ENCODE measurements around the gene MAPRE2.

Gene MAPRE2

DNA sequence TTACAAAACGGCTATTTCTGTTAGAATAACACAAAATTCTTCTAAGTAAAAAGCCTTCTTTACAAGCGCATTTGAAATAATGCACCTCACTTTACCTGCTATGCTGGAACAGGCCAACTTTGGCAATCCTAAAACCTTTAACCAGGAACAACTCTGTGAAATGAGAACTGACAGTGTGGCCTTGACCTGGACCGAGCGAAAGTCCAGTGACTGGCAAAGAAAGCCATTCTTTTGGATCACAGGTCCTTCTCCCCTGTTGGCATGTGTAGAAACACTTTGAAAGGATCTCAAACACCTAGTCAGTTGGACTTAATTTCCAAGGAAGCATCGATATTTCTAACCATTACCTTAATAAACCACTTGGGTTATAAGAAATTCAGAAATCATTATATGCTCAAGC is 21.2 kb downstream of the MAPRE2 start:
- DNase-seq (ENCODE audit: low read depth, low spot score), result no peak

DNA sequence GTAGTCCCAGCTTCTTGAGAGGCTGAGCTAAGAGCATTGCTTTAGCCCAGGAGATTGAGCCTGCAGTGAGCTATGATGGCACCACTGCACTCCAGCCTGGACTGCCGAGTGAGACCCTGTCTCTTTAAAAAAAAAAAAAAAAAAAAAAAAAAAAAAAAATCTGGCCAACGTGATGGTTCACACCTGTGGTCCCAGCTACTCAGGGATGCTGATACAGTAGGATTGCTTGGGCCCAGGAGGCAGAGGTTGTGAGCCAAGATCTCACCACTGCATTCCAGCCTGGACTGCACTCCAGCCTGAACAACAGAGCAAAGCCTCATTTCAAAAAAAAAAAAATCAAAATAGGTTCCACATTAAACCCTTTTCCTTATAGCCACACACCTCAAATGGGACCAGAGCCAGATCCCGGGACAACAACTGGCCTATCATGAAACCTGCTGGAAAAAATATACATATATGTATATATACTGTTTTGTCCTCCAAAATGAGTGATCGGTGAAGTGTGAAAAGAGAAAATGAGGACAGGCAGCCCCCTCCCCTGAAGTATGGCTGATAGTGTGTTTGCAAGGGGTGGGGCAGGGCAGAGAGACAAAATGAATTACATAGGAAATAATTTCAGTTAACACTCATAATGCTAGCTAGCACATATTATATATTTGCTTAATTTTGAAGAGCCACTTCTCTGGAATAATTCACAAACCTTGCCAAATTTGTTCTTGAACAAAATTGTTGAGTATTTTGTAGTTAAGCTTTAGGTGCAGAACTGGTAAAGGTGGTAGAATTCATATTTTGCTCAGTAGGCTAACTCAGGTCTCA is 22.9 kb downstream of the MAPRE2 start:
- DNase-seq (ENCODE audit: low read depth, low spot score), result no peak

DNA sequence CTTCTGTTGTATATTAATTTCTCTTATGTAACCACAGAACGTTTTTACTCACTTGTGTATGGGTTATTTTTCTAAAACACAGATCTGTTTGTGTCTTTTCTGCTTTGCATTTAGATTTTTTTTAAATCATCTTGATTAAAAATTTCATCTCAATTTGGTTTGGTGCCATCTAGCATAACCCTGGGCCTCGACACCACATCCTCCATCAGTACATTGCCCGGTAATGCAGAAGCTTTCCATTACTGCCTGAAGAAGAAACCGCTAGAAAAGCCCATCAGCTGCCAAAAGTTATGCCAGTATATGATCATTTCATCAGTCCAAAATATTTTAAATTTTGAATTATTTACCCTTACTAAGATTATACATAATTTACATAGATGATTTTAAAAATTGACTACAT is 26.2 kb downstream of the MAPRE2 start:
- no peak for DNase-seq (ENCODE audit: low read depth, low spot score)

DNA sequence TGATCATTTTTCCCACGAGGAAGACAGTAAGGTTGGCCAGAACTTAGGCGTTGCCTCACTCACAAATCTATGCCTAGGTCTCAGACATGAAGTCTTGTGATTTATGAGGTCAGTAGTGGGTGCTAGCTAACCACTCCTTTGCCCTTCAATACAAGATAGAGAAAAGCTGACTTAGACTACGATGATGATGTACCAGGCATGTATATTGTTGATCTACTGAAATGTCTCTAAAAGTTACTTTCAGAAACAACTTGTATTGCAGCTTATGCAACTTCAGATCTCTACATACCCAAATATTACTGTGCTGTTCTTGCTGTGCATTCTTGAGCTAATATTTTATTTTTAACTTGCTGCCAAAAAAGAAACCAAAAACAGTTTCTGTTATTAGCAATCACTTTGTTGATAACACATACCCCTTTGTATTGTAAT is 30.6 kb downstream of the MAPRE2 start:
- DNase-seq (ENCODE audit: low read depth, low spot score), result no peak

DNA sequence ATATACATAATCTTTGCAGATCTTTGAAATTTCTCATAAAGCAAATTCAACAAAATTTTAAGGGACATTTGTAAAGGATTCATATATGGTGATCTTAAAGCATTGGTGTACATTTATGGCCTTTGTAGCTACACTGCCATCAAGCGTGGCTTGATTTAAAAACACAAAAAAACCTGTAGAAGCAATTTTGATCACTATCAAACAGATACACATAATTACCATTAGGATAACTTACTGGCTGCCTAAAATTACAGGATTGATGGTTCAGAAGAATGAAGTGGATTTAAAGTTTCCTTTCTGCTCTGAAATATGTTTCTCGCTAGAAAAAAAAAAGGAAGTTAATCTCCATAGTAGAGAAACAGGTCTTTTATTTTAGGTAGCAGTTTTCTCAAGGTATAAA is 31.4 kb downstream of the MAPRE2 start:
- DNase-seq (ENCODE audit: low read depth, low spot score), result no peak

DNA sequence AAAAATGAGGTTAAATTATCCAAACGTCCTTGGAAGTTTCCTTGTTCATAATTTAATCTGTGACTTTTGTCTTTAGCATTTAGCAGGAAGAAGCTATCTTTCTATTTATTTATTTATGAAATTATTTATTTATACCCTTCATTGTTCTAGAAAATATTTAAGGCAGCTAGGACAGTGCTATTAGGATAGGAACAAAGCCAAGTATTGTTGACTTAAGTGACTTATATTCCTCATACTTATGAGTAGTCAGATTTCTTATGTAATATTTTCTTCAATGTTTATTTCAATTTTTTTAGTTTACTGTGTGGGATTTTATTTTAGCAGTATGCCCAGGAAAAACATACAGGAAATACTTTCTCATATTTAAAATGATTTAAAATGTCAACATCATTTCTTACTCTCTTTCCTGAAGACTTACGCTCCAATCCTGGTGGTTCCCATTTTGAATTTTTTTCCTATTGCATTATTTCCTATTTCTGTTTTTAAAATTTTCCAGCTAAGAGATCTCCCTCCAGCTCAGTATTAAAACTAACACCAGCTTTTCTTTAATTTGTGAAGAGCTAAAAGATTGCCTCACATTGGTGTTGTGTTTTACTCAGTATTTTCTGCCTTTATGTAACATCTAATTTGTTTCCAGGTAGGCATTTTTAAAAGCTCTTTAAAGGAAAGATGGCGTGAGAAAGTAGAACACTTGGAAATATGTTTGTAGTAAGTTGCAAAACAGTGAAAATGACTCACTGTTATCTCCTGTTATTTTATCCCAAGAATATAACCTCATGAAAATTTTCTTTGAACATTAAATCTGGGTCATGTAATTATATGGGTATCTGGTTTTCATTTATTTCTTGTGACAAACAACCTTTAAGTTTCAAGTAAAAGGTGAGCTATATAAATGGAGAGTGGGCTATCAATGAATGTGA is 32.2 kb downstream of the MAPRE2 start:
- no peak for DNase-seq (ENCODE audit: low read depth, low spot score)

DNA sequence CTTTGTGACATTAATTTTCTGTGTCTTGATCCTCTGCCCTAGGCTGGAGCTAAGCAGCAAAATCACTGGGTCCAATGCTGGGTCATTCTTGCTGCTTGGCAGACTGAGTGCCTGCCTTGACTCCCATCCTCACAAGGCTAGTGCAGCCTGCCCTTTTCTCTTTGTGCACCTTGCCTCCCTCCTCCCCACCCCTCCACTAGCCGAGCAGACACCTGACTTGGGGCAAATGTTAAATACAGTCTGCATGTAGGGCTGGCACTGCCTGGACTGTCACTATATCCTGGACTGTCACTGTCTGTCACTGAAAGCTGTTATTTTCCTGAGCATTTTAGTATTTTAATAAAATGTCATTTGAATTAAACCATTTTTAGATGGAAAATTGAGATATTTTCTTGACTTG is 33.4 kb downstream of the MAPRE2 start:
- no peak for DNase-seq (ENCODE audit: low read depth, low spot score)

DNA sequence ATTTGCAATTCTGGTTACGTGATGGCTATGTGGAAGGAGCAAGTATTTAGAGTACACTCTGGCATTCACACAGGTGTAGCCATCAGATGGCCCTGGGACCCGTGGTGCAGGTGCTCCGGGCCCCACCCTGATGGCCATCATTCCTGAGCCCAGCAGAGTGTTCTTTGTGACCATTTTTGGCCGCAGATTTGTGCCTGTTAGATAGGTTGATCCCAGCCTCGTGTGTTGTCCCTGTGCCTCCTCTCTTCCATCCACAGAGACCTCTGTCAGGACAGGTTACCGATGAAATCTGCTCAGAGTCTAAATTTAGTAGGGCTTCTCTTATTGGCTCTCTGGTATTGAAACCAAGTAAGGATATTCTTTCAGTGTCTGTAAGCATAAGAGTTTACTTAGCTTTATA is 33.9 kb downstream of the MAPRE2 start:
- DNase-seq (ENCODE audit: low read depth, low spot score), result no peak

DNA sequence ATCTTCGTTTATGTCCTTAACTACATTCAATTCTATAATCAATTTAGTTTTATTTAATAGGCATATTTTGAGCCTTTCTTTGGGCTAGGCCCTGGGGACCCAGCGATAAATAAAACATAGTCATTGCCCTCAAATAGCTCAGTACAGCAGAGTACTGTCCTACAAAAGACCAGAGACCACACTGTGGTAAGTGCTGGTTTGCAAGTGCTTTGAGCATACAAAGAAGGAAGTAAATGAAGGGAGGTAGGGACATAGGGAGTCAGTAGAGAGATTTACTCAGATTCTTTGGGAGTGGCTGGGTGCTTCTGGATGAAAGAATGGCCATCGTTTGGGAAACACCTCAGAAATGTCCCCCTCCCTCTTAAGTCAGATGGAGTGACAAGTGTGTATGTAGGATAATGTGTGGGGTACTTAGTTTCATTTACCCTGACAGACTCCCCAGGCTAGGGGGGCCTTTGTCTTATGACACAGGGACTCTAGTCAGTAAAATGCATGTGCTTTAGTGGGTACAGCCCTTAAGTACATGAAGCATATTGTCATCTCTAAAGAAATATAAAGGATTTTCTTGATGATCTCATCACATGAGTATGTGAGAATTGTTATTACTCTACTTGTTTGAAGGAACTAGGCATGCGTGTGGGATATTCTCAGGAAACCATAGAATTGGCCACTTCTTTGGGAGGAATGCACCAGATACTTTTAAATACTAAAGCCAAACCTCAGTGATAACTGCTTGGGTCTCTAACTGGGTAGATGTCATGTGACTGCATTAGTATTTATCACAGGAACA is 35.1 kb downstream of the MAPRE2 start:
- no peak for DNase-seq (ENCODE audit: low read depth, low spot score)

DNA sequence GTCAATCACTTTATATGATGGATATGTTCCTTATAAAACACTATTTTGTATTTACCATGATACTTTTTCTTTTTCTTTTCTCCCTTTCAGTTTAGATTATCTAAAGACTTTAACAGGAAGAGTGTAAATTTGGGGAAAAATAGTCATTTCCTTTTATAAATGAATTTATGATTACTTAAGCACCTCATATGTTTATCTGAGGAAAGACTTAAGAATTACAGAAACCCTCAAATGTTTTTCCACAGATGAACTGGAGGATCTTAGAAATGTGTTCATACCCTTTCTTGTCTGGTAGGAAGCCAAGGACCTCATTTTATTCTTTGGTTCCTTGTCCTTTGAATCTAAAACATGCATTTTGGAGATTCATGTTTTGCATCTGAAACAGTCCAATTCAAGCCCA is 36.7 kb downstream of the MAPRE2 start:
- no peak for DNase-seq (ENCODE audit: low read depth, low spot score)

DNA sequence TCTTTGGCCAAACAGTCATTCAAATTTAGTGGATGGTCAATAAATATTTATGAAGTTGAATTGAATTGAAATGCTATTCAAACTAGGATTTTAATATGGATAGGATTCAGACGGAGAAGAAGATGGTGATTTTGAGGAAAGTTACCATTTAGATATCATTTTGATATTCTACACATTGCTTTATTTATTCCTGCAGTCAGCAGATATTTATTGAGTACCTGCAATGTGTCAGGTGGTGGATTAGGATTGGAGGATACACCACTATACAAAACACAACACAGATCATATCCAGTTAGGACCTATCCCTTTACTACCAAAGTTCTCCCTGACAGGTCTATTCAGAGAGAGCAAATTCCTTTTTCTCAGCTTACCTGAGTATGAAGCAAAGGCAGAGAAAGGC is 38.8 kb downstream of the MAPRE2 start:
- no peak for DNase-seq (ENCODE audit: low read depth, low spot score)

DNA sequence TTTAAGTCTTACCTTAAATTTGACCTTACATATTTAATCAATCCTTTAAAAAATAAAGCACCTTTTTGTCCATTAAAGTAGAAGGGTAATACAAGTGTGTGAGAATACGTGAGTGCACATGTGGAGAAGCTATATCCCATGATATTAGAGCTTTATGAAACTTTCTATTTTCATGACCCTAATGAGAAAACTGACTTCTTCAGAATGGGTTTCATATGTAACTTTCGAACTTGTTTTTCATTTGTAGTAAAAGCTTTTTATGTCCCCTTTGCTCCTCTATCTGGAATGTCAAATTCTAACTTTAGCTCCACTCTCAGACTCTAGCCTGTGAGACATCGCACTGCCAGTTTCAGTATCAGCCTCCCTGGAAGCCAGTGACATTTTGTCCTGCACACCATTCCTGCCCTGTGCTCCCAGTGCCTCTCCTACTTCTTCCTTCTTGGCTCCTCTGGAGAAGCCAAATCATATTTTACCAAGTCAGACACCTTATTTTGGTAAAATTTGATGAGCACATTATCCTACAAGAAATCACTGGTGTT is 42.0 kb downstream of the MAPRE2 start:
- DNase-seq (ENCODE audit: low read depth, low spot score), result no peak

DNA sequence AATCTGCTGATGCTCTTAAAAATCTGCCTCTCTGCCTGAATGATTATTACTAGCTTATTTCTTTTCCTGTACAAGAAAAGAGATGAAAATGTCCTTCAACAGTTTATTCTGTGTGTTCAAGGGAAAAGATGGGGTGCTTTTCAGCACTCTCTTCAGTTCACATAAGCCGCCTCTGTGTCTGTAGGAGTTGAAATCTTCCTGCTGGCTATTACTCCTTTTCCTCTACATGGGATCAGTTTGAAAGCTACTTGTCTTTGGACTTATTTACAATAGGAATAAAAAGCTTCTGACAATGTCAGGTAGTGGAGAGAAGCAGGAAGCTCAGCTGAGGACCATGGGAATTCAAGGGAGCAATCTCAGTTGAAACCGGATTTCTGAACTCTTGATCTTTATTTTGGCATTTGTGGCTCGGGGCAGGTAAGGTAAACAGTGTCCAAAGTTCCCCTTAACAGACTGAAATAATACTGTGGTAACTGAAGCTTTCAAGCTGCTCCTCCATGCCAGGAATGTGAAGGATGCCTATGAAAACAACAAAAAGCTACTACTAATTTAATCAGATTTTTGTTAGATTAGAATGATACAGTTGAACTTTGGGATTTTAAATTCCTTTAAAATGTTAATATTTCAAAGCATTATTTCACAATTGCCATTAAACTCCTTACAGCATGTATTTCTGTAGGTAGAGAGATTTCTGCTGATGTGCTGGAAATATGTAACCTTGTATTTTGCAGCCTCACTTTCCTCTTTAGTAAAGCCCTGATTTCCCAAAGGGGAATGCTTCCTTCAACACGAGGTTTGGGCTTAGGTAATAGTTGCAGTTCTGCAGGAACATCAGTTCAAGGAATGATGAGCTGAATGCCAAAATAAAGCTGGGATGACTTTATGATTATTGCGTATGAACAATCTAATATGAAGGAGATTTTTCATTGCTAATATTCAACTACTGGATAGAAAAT is 43.6 kb downstream of the MAPRE2 start:
- no peak for DNase-seq (ENCODE audit: low read depth, low spot score)

DNA sequence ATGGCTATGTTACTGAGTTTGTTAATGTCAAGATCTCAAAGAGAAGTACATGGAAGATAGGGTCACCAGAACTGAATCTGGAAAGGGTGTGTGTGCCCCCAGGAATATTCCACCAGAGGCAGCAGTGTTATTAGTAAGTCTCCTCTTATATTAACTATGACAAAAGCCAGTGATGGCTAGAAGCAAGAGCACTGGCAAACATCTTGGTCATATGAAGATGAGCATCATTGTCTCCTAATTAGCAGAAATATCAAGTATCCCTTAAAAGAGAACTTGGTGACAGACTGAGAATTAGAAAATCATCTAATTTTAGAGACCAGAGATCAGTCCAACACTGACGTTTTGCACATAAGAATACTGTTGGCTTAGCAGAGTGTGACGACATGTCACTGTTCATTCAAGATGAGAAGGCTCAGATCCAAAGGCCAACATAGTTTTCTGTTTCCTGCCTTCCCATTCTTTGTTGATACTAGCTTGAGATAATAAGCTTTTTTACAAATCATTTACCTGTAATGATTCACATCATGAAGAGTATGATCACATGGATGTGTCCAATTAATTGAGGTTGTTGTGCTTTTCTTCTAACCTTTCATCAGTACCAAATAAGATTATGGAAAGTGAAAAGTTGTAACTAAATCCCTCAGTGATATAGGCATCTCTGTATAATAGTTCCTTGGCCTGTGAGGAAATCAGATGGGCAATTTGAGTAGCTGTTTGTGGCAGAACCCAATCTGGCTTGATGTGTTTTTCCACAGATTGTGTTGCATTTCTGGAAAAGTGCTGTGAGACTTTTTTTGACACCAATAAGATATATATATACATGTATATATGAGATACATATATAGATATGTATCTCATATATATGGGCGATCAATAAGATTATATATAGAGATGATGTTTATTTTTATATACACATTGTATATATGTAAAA is 44.5 kb downstream of the MAPRE2 start:
- DNase-seq (ENCODE audit: low read depth, low spot score), result no peak

DNA sequence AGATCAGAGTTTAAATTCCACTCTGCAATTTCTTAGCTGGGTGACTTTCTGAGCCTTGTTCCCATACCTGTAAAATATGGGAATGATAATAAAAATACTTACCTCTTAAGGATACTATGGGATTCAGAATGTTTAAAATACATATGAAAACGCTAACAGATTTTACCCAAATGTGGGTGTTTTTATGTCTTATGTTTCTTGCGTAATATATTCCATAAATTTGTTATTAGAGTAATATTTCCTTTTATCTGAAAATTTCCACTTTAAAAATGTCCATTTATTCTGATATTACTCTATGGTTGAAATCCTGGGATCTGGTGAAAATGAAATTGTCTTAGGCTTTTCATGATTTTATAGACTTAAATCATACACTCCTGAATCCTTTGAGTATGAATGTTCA is 45.5 kb downstream of the MAPRE2 start:
- DNase-seq (ENCODE audit: low read depth, low spot score), result no peak

DNA sequence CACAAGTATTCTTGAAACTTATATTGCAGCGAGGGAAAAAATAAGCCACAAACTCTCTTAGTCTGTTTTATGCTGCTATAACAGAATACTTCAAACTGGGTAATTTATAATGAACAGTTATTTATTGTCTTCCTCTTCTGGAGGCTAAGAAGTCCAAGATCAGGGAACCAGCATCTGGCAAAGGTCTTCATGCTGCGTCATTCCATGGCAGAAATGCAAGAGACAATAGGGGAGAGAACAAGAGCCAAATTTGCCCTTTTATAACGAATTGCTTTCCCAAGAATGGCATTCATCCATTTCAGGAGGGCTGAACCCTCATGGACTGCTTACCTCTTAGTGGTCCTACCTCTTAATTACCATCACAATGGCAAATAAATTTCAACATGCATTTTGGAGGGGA is 46.5 kb downstream of the MAPRE2 start:
- DNase-seq (ENCODE audit: low read depth, low spot score), result no peak

DNA sequence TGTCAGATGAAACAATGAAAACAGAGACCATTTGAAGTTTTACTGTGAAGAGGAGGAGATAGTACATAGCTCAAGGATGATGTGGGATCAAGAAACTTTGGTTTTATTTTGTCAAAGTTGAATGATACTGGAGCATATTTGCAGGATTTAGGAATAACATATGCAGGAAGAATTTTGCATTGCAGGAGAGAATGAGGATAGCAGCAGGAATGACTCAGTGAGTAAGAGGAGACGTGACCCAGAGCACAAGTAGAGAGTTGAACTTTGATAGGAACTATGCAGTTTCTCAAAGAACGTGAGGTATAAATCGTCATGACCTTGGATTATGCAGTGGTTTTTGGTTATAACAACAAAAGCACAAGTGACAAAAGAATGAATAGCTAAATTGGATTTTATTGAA is 47.7 kb downstream of the MAPRE2 start:
- no peak for DNase-seq (ENCODE audit: low read depth, low spot score)

DNA sequence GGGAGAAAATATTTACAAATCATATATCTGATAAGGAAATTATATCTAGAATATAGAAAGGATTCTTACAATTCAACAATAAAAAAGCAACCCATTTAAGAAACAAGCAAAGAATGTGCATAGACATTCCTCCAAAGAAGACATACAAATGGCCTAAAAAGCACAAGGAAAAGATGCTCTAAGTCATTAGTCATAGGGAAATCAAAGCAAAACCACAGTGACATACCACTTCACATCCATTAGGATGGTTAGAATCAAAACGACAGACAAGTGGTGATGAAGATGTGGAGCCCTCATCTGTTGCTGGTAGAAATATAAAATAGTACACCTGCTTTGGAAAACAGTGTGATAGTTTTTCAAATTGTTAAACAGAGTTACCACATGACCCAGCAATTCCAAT is 48.2 kb downstream of the MAPRE2 start:
- no peak for DNase-seq (ENCODE audit: low read depth, low spot score)

DNA sequence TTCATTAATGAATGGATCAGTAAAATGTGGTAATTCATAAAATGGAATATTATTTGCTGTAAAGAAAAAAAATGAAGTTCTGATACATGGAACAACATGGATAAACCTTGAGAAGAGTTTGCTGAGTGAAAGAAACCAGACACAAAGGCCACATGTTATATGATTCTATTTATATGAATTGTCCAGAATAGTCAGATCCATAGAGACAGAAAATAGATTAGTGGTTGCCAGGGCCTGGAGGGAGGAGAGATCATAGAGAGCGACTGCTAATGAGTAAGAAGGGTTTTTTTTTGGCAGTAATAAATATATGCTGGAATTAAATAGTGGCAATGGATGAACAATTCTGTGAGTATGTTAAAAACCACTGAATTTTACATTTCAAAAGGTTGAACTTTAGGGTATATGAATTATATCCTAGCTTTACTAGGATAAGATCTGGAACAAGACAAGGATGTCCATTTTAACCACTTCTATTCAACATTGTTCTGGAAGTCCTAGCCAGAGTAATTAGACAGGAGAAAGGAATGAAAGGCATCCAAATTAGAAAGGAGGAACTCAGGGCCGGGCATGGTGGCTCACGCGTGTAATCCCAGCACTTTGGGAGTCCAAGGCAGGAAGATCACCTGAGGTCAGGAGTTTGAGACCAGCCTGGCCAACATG is 48.8 kb downstream of the MAPRE2 start:
- no peak for DNase-seq (ENCODE audit: low read depth, low spot score)
